ENCODE results near the gene GAB2.
"Not testable (repeated sequence)": the region's sequence is repeated elsewhere in the genome, so short reads cannot be mapped to it uniquely, and the experiment has no call there.

The GAB2 gene

GRCh38 chr11:78223320-78223954 lies 194.2 kb downstream of the GAB2 start:
- Mint-ChIP-seq H3K4me1 (peaks cover 9% of the 10 kb centered on the region), H3K4me3 (no peak overlapping the region), H3K9me3 (no peaks in the 10 kb centered on the region), H3K36me3 (no peaks in the 10 kb centered on the region), H3K27ac (no peak overlapping the region)
- no peak for DNase-seq (ENCODE audit: low spot score in 2 of 2)
- ATAC-seq = no peak

GRCh38 chr11:78222726-78223125 lies 194.9 kb downstream of the GAB2 start:
- not testable (repeated sequence) for ATAC-seq; H3K36me3 Mint-ChIP-seq; H3K4me1 Mint-ChIP-seq; H3K9me3 Mint-ChIP-seq; H3K4me3 Mint-ChIP-seq; H3K27ac Mint-ChIP-seq; DNase-seq (ENCODE audit: low spot score in 2 of 2)

- Mint-ChIP-seq H3K4me1 (peaks cover 15% of the 10 kb centered on the region), H3K36me3 (no peaks in the 10 kb centered on the region), H3K27ac (peak overlapping the region; percentile 78), H3K9me3 (no peaks in the 10 kb centered on the region), H3K4me3 (no peak overlapping the region)
- no peak for ATAC-seq
- no peak for DNase-seq (ENCODE audit: low spot score in 2 of 2)
These were observed 196.0 kb downstream of the GAB2 start for GRCh38 chr11:78221396-78222315.

GRCh38 chr11:78220218-78221157 lies 197.1 kb downstream of the GAB2 start:
- DNase-seq (ENCODE audit: low spot score in 2 of 2) (no peak), ATAC-seq (no peak)
- H3K36me3 Mint-ChIP-seq = no peaks in the 10 kb centered on the region
- H3K4me1 Mint-ChIP-seq = peaks cover 16% of the 10 kb centered on the region
- no peaks in the 10 kb centered on the region for H3K9me3 Mint-ChIP-seq
- H3K27ac Mint-ChIP-seq = peak overlapping the region; percentile 84
- H3K4me3 Mint-ChIP-seq = no peak overlapping the region

GRCh38 chr11:78219493-78220217 lies 198.0 kb downstream of the GAB2 start:
- H3K27ac Mint-ChIP-seq = peak overlapping the region; percentile 84
- H3K4me3 Mint-ChIP-seq = no peak overlapping the region
- peaks cover 9% of the 10 kb centered on the region for H3K4me1 Mint-ChIP-seq
- H3K36me3 Mint-ChIP-seq = no peaks in the 10 kb centered on the region
- H3K9me3 Mint-ChIP-seq = no peaks in the 10 kb centered on the region
- DNase-seq (ENCODE audit: low spot score in 2 of 2) (no peak), ATAC-seq (no peak)

- no peaks in the 10 kb centered on the region for H3K36me3 Mint-ChIP-seq
- no peak overlapping the region for H3K4me3 Mint-ChIP-seq
- DNase-seq (ENCODE audit: low spot score in 2 of 2) = no peak
- H3K27ac Mint-ChIP-seq = peak overlapping the region; percentile 78
- no peaks in the 10 kb centered on the region for H3K9me3 Mint-ChIP-seq
- H3K4me1 Mint-ChIP-seq = peaks cover 7% of the 10 kb centered on the region
- no peak for ATAC-seq
These were observed 198.7 kb downstream of the GAB2 start for GRCh38 chr11:78218707-78219492.

GRCh38 chr11:78217650-78218541 lies 199.7 kb downstream of the GAB2 start:
- ATAC-seq (peak; percentile 11), DNase-seq (ENCODE audit: low spot score in 2 of 2) (no peak)
- no peaks in the 10 kb centered on the region for H3K9me3 Mint-ChIP-seq
- H3K4me3 Mint-ChIP-seq = no peak overlapping the region
- peak overlapping the region; percentile 78 for H3K27ac Mint-ChIP-seq
- peaks cover 7% of the 10 kb centered on the region for H3K4me1 Mint-ChIP-seq
- H3K36me3 Mint-ChIP-seq = no peaks in the 10 kb centered on the region

GRCh38 chr11:78216571-78217287 lies 200.9 kb downstream of the GAB2 start:
- no peak for ATAC-seq
- no peaks in the 10 kb centered on the region for H3K36me3 Mint-ChIP-seq
- peak overlapping the region; percentile 78 for H3K27ac Mint-ChIP-seq

GRCh38 chr11:78216021-78216420 lies 201.6 kb downstream of the GAB2 start:
- peaks cover 12% of the 10 kb centered on the region for H3K4me1 Mint-ChIP-seq
- H3K9me3 Mint-ChIP-seq = no peaks in the 10 kb centered on the region
- no peak for DNase-seq (ENCODE audit: low spot score in 2 of 2)
- no peaks in the 10 kb centered on the region for H3K36me3 Mint-ChIP-seq
- no peak for ATAC-seq
- no peak overlapping the region for H3K27ac Mint-ChIP-seq
- H3K4me3 Mint-ChIP-seq = no peak overlapping the region

More at GRCh38 chr11:78216571-78217287, 200.9 kb downstream of the GAB2 start:
- no peak for DNase-seq (ENCODE audit: low spot score in 2 of 2)
- H3K4me3 Mint-ChIP-seq = no peak overlapping the region
- peaks cover 12% of the 10 kb centered on the region for H3K4me1 Mint-ChIP-seq
- H3K9me3 Mint-ChIP-seq = no peaks in the 10 kb centered on the region

- Mint-ChIP-seq H3K36me3 (no peaks in the 10 kb centered on the region), H3K27ac (no peak overlapping the region), H3K4me3 (no peak overlapping the region), H3K4me1 (peaks cover 12% of the 10 kb centered on the region), H3K9me3 (no peaks in the 10 kb centered on the region)
- DNase-seq (ENCODE audit: low spot score in 2 of 2) = no peak
- no peak for ATAC-seq
These were observed 203.1 kb downstream of the GAB2 start for GRCh38 chr11:78214331-78215194.

- Mint-ChIP-seq H3K4me3 (no peak overlapping the region), H3K4me1 (peaks cover 12% of the 10 kb centered on the region), H3K9me3 (no peaks in the 10 kb centered on the region), H3K27ac (no peak overlapping the region), H3K36me3 (no peaks in the 10 kb centered on the region)
- ATAC-seq (no peak), DNase-seq (ENCODE audit: low spot score in 2 of 2) (no peak)
These were observed 203.9 kb downstream of the GAB2 start for GRCh38 chr11:78213526-78214330.
